Nephron (organoid): Measurements from ENCODE around the gene CCDC191.

Experiments used
- H3K27ac Mint-ChIP-seq, 3 experiments: 2 replicates each; pipeline ENCODE4 v1.8.0; 2020; ENCODE audit warnings: mixed read lengths in 3 of 3, mild to moderate bottlenecking in 2 of 3, moderate library complexity in 1 of 3
- H3K27me3 Mint-ChIP-seq: 2 replicates; pipeline ENCODE4 v1.8.0; 2021; ENCODE audit warnings: low read depth, mild to moderate bottlenecking, moderate library complexity, mixed read lengths
- H3K36me3 Mint-ChIP-seq: 2 replicates; pipeline ENCODE4 v1.8.0; 2020; ENCODE audit warnings: low read depth, mixed read lengths
- H3K4me1 Mint-ChIP-seq: 2 replicates; pipeline ENCODE4 v1.8.0; 2020; ENCODE audit warnings: mixed read lengths
- H3K4me3 Mint-ChIP-seq, 3 experiments: 2 replicates each; pipeline ENCODE4 v1.8.0; 2020; ENCODE audit warnings: mild to moderate bottlenecking in 3 of 3, mixed read lengths in 3 of 3, moderate library complexity in 2 of 3
- H3K9me3 Mint-ChIP-seq: 2 replicates; pipeline ENCODE4 v1.8.0; 2020; ENCODE audit warnings: mixed read lengths
- TF ChIP-seq, protein P1 (sequence below), 3 experiments: fragments of 200-600 bp; sonication (generic); IDR thresholded peaks; one replicate each; pipeline ENCODE4 v1.5.0; 2021; ENCODE audit warnings: antibody characterized with exemption in 3 of 3; ENCODE audit not compliant: unreplicated experiment in 3 of 3

CCDC191 gene

DNA sequence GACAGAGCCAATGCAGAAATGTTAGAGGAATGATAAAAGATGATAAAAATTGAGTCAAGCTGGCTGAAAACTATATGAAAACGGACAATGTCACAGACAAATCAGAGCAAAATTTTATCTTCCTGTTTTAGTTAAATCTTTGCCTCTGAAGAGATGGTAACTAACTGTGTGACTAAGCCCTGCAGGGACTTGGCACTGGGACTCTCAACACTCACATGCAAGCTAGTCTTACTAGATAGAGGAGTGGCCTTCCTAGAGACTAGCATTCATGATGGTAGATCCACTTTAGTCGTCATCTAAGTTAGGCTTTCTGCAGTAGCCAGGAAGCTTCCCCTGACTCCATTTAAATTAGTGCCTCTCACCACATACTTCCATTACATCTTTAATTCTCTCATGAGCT lies 4.1 kb downstream of the CCDC191 start:
- no peak overlapping the region for H3K4me3 Mint-ChIP-seq
- no peaks in the 10 kb centered on the region for H3K9me3 Mint-ChIP-seq
- TF ChIP-seq, protein P1, sequence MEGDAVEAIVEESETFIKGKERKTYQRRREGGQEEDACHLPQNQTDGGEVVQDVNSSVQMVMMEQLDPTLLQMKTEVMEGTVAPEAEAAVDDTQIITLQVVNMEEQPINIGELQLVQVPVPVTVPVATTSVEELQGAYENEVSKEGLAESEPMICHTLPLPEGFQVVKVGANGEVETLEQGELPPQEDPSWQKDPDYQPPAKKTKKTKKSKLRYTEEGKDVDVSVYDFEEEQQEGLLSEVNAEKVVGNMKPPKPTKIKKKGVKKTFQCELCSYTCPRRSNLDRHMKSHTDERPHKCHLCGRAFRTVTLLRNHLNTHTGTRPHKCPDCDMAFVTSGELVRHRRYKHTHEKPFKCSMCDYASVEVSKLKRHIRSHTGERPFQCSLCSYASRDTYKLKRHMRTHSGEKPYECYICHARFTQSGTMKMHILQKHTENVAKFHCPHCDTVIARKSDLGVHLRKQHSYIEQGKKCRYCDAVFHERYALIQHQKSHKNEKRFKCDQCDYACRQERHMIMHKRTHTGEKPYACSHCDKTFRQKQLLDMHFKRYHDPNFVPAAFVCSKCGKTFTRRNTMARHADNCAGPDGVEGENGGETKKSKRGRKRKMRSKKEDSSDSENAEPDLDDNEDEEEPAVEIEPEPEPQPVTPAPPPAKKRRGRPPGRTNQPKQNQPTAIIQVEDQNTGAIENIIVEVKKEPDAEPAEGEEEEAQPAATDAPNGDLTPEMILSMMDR (IDR thresholded peaks at IDR 0.05; ENCODE audit: unreplicated experiment in 3 of 3), result no peak
- no peak overlapping the region for H3K27ac Mint-ChIP-seq
- no peaks in the 10 kb centered on the region for H3K27me3 Mint-ChIP-seq
- no peaks in the 10 kb centered on the region for H3K36me3 Mint-ChIP-seq
- peaks cover 6% of the 10 kb centered on the region for H3K4me1 Mint-ChIP-seq

DNA sequence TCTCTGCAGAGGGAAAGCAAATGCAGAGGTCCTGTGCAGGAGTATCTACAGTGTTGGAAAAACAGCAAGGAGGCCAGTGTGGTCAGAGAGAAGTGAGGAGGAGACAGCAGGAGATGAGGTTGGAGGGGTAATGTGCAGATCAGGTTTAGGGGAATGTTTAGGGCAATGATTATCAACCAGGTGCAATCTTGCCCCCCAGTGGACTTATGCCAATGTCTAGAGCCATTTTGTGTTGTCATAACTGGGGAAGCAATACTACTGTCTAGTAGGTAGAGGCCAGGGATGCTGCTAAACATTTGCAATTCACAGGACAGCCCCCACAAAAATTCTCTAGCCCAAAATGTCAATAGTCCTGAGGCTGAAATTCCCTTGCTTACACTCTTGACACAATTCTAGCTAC lies 13.1 kb downstream of the CCDC191 start:
- TF ChIP-seq, protein P1 (IDR thresholded peaks at IDR 0.05; ENCODE audit: unreplicated experiment in 3 of 3), result no peak
- no peaks in the 10 kb centered on the region for H3K27me3 Mint-ChIP-seq
- H3K36me3 Mint-ChIP-seq, result peaks cover 5% of the 10 kb centered on the region
- H3K27ac Mint-ChIP-seq, result no peak overlapping the region
- no peak overlapping the region for H3K4me3 Mint-ChIP-seq
- no peaks in the 10 kb centered on the region for H3K4me1 Mint-ChIP-seq
- no peaks in the 10 kb centered on the region for H3K9me3 Mint-ChIP-seq

DNA sequence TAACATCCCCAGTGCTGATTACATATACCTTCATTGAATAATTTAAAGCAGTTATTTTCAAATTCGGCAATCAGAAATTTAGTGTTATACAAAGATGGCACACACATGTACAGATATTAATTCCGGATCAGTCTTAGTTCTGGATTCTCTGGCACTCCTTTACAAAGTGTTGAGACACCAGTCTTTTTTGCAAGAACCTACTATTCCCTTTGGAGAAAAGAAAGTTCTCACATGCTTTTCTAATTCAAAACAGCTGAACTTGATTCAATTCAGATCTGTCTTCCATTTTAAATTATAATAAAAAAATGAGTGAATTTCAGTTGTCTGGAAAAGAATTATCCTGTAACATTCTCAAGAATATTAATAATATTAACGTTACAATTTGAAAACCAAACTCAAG lies 20.4 kb downstream of the CCDC191 start:
- H3K27me3 Mint-ChIP-seq, result no peaks in the 10 kb centered on the region
- peaks cover 20% of the 10 kb centered on the region for H3K36me3 Mint-ChIP-seq
- no peaks in the 10 kb centered on the region for H3K4me1 Mint-ChIP-seq
- H3K4me3 Mint-ChIP-seq, result no peak overlapping the region
- TF ChIP-seq, protein P1 (IDR thresholded peaks at IDR 0.05; ENCODE audit: unreplicated experiment in 3 of 3), result no peak
- H3K9me3 Mint-ChIP-seq, result no peaks in the 10 kb centered on the region
- no peak overlapping the region for H3K27ac Mint-ChIP-seq

DNA sequence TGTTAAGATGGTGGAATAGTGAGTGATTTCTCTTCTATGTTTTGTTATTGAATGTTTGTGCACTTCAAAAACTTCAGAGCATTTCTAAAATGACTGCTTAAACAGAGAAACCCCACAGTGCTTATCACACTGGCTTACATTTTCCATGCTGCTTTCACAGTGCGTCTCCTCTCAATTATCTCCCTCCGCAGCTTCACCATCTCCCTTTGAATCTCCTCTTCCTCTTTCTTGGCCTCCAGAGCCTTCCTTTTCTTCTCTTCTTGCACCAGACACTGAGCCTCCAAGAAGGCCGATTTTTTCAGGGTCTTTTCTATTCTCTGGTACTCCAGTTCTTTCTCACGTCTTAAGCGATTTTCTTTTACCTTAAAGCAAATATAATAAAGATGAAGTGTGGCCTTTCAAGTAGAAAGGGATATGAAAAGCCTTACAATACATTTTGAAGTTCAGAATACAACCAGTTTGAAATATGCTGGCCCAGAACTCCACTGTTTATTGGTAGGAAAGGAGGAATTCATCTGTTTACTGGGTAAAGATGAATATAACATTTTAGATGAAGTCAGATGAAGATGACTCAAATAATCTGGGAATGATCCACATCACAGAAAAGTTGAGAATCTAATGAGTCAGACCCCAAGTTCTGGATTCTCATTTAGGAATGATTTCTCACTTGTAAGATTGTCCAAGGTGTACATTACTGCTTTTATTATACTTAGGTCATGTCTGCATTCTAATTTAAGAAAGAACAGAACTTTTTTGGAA lies 21.4 kb downstream of the CCDC191 start:
- Mint-ChIP-seq H3K27ac (no peak overlapping the region), H3K36me3 (peaks cover 26% of the 10 kb centered on the region), H3K4me1 (no peaks in the 10 kb centered on the region), H3K4me3 (no peak overlapping the region), H3K27me3 (no peaks in the 10 kb centered on the region), H3K9me3 (no peaks in the 10 kb centered on the region)
- TF ChIP-seq, protein P1 (IDR thresholded peaks at IDR 0.05; ENCODE audit: unreplicated experiment in 3 of 3), result no peak

DNA sequence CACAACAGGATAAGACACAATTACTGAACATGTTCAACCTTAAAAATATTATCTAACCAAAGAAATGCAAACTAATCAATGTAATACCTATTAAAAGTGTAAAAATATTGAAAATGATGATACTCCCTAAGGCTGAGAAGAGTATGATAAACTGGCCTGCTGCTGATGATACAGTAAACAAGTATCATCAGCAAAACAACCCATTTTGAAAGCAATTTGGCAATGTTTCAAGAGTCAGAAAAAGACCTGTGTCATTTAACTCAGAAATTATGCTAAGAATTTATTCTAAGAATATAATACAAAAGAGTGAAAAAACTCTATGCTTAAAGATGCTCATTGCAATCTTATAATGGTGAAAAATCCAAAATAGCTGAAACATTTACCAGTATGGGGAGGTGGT lies 22.1 kb downstream of the CCDC191 start:
- peaks cover 26% of the 10 kb centered on the region for H3K36me3 Mint-ChIP-seq
- no peaks in the 10 kb centered on the region for H3K9me3 Mint-ChIP-seq

More for the DNA sequence above, 22.1 kb downstream of the CCDC191 start:
- no peaks in the 10 kb centered on the region for H3K27me3 Mint-ChIP-seq
- H3K27ac Mint-ChIP-seq, result no peak overlapping the region
- H3K4me3 Mint-ChIP-seq, result no peak overlapping the region
- no peaks in the 10 kb centered on the region for H3K4me1 Mint-ChIP-seq
- TF ChIP-seq, protein P1 (IDR thresholded peaks at IDR 0.05; ENCODE audit: unreplicated experiment in 3 of 3), result no peak
